Tibial nerve (tissue), 4 donors: ENCODE measurements around the gene DCAF15. TPM values are rescaled to one million over a fixed set of nuclear protein-coding genes. Genes with fewer than 3 reads are reported as not detected.

Experiments
- DNase-seq, 2 donors: peaks; one replicate each; pipeline ENCODE4 v3.0.0-alpha.2; 2019; ENCODE audit warnings: low spot score in 2 of 2
- H3K27ac ChIP-seq, 4 donors: fragments of 200-600 bp; sonication (generic) in 3 of 4; one replicate each; pipeline ENCODE4 v1.5.1; 2017 to 2019; ENCODE audit warnings: mild to moderate bottlenecking in 1 of 4
- H3K27me3 ChIP-seq, 2 donors: fragments of 200-600 bp; sonication (generic) in 1 of 2; one replicate each; pipeline versions ENCODE4 v1.5.1 to v1.6.0; 2017 to 2019
- H3K36me3 ChIP-seq, 3 donors: fragments of 200-600 bp; sonication (generic); one replicate each; pipeline ENCODE4 v1.5.1; 2018 to 2019
- H3K4me1 ChIP-seq, 4 donors: fragments of 200-600 bp; sonication (generic) in 3 of 4; one replicate each; pipeline ENCODE4 v1.5.1; 2017 to 2019
- H3K4me3 ChIP-seq, 4 donors: fragments of 200-600 bp; sonication (generic) in 3 of 4; one replicate each; pipeline ENCODE4 v1.5.1; 2017 to 2019; ENCODE audit warnings: mild to moderate bottlenecking in 1 of 4, moderate library complexity in 1 of 4
- H3K9me3 ChIP-seq, 4 donors: fragments of 200-600 bp; sonication (generic) in 3 of 4; one replicate each; pipeline ENCODE4 v1.5.1; 2017 to 2019
- CTCF ChIP-seq, 5 experiments: fragments of 200-600 bp in 3 of 5; fragments of 450-650 bp in 2 of 5; sonication (generic) in 3 of 5; IDR thresholded peaks; one replicate each; pipeline ENCODE4 v1.5.1; 2016 to 2019; ENCODE audit warnings: antibody characterized with exemption in 5 of 5, mild to moderate bottlenecking in 3 of 5, moderate library complexity in 2 of 5
- EP300 ChIP-seq, 2 donors: sonication (generic); formaldehyde crosslinking; IDR thresholded peaks; one replicate each; pipeline ENCODE4 v1.6.1; 2017; ENCODE audit warnings: antibody characterized with exemption in 2 of 2, mild to moderate bottlenecking in 1 of 2
- POLR2A ChIP-seq, 2 donors: fragments of 450-650 bp; IDR thresholded peaks; one replicate each; pipeline ENCODE4 v1.6.1; 2017; ENCODE audit warnings: antibody characterized with exemption in 2 of 2, mild to moderate bottlenecking in 2 of 2, moderate library complexity in 2 of 2
- WGBS, 2 donors: methylation state at CpG; one replicate each; pipeline ENCODE4 v1.1.5; 2018; 5-methylcytosine and 5-hydroxymethylcytosine counted together
- total RNA-seq, 4 donors: library from RNA; depleted of rRNA; stranded (reverse); fragments of >200 nt; gene quantifications; one replicate each; pipeline ENCODE4 v1.1.0, GENCODE V29; 2016

DCAF15 gene
- total RNA-seq, 4 donors from 2014 or later, result 14.3 to 31.5 (median 19.3) TPM

- no peaks in the 10 kb centered on the region for H3K27me3 ChIP-seq
- 57 to 60% methylated on average over 12 of the region's 12 CpGs for WGBS, 2 donors
- H3K4me3 ChIP-seq, result no peak overlapping the region
- H3K27ac ChIP-seq, result no peak overlapping the region
- no peaks in the 10 kb centered on the region for H3K9me3 ChIP-seq
- TF ChIP-seq POLR2A (IDR thresholded peaks at IDR 0.05) (no peak), EP300 (IDR thresholded peaks at IDR 0.05) (no peak), CTCF (IDR thresholded peaks at IDR 0.05) (no peak)
- peaks cover 0 to 12% (median 5%) of the 10 kb centered on the region in 4 donors for H3K4me1 ChIP-seq
- peaks cover 0 to 79% (median 7%) of the 10 kb centered on the region in 3 donors for H3K36me3 ChIP-seq
- DNase-seq, result no peak
Measured at GRCh38 chr19:13974073-13974472, 21.8 kb downstream of the DCAF15 start.

- 84 to 85% methylated on average over 11 of the region's 11 CpGs for WGBS, 2 donors
- Histone ChIP-seq H3K4me3 (no peak overlapping the region), H3K36me3 (peaks cover 0 to 71% (median 0%) of the 10 kb centered on the region in 3 donors), H3K9me3 (no peaks in the 10 kb centered on the region), H3K27me3 (no peaks in the 10 kb centered on the region), H3K4me1 (peaks cover 0 to 19% (median 9%) of the 10 kb centered on the region in 4 donors), H3K27ac (no peak overlapping the region)
- DNase-seq, result no peak
- TF ChIP-seq POLR2A (IDR thresholded peaks at IDR 0.05) (no peak), EP300 (IDR thresholded peaks at IDR 0.05) (no peak), CTCF (IDR thresholded peaks at IDR 0.05) (no peak)
Measured at GRCh38 chr19:13975870-13976269, 23.6 kb downstream of the DCAF15 start.

GRCh38 chr19:13976446-13976845 is 24.1 kb downstream of the DCAF15 start:
- Histone ChIP-seq H3K36me3 (peaks cover 0 to 68% (median 0%) of the 10 kb centered on the region in 3 donors), H3K27me3 (no peaks in the 10 kb centered on the region), H3K4me1 (peaks cover 0 to 19% (median 9%) of the 10 kb centered on the region in 4 donors), H3K9me3 (no peaks in the 10 kb centered on the region), H3K4me3 (no peak overlapping the region), H3K27ac (no peak overlapping the region)
- WGBS, 2 donors, result 88 to 93% methylated on average over 12 of the region's 12 CpGs
- TF ChIP-seq POLR2A (IDR thresholded peaks at IDR 0.05) (no peak), EP300 (IDR thresholded peaks at IDR 0.05) (no peak), CTCF (IDR thresholded peaks at IDR 0.05) (no peak)
- DNase-seq, result no peak

- no peak overlapping the region for H3K4me3 ChIP-seq
Measured at GRCh38 chr19:13977803-13978202, 25.5 kb downstream of the DCAF15 start.

More at GRCh38 chr19:13977803-13978202, 25.5 kb downstream of the DCAF15 start:
- 84 to 92% methylated on average over 11 to 12 of the region's 12 CpGs for WGBS, 2 donors
- H3K27ac ChIP-seq, result peak overlapping the region in 3 of 4 donors; percentile 63 to 81 (median 69)
- H3K36me3 ChIP-seq, result peaks cover 0 to 66% (median 0%) of the 10 kb centered on the region in 3 donors
- H3K27me3 ChIP-seq, result no peaks in the 10 kb centered on the region
- no peaks in the 10 kb centered on the region for H3K9me3 ChIP-seq
- TF ChIP-seq EP300 (IDR thresholded peaks at IDR 0.05) (no peak), POLR2A (IDR thresholded peaks at IDR 0.05) (no peak), CTCF (IDR thresholded peaks at IDR 0.05) (no peak)
- DNase-seq, result no peak
- peaks cover 0 to 21% (median 14%) of the 10 kb centered on the region in 4 donors for H3K4me1 ChIP-seq
